Measurements from ENCODE around the gene UBXN4. TPM values are rescaled to one million over a fixed set of nuclear protein-coding genes. Genes with fewer than 3 reads are reported as not detected.

The UBXN4 gene
- total RNA-seq, 1 experiment from 2014 or later = 69.7 TPM

DNA sequence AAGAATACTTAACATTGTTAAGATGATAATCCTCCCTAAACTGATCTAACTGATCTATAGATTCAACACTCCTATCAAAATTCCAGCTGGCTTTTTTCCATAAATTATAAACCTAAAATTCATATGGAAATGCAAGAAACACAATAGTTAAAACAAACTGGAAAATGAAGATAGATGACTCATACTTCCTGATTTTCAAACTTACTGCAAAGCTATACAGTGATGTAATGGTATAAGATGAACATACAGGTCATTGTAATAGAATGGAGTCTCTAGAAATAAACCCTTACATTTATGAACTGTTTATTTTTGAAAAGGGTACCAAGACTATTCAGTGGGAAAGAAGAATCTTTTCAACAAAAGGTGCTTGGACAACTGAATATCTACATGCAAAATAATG is 32.3 kb downstream of the UBXN4 start:
- H3K27me3 ChIP-seq (ENCODE audit: insufficient read depth, low read length) = no peaks in the 10 kb centered on the region
- H3K27ac ChIP-seq (ENCODE audit: low read depth, low read length) = no peak overlapping the region

DNA sequence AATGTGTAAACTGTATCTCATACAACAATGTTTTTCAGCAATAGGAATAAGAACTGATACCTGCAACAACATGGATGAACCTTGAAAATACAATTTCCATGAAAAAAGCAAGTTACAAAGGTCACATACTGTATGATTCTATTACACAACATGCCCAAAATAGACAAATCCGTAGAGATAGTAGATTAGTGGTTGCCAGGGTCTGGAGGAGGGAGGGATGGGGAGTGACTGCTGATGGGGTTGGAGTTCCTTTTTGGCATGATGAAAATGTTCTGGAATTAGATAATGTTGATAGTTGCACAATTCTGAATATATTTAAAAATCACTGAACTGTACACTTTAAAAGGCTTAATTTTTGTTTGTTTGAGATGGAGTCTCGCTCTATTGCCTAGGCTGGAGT is 33.8 kb downstream of the UBXN4 start:
- no peaks in the 10 kb centered on the region for H3K9me2 ChIP-seq (ENCODE audit: insufficient read depth)
- no peaks in the 10 kb centered on the region for H3K27me3 ChIP-seq (ENCODE audit: insufficient read depth, low read length)
- ChIA-PET RAD21 (ENCODE audit: low non-redundant PET in 1 of 2, low total read pairs in 2 of 2, uncharacterized antibody in 2 of 2, unreplicated experiment in 2 of 2) (no interaction called here), POLR2A (no interaction called here), CTCF (no interaction called here)
- H4K20me1 ChIP-seq (ENCODE audit: insufficient read depth) = no peaks in the 10 kb centered on the region
- TF ChIP-seq TCF7L2 (IDR thresholded peaks at IDR 0.05; ENCODE audit: borderline replicate concordance, extremely low read depth, insufficient read depth, insufficient read length) = no peak
- TF ChIP-seq, protein P1, sequence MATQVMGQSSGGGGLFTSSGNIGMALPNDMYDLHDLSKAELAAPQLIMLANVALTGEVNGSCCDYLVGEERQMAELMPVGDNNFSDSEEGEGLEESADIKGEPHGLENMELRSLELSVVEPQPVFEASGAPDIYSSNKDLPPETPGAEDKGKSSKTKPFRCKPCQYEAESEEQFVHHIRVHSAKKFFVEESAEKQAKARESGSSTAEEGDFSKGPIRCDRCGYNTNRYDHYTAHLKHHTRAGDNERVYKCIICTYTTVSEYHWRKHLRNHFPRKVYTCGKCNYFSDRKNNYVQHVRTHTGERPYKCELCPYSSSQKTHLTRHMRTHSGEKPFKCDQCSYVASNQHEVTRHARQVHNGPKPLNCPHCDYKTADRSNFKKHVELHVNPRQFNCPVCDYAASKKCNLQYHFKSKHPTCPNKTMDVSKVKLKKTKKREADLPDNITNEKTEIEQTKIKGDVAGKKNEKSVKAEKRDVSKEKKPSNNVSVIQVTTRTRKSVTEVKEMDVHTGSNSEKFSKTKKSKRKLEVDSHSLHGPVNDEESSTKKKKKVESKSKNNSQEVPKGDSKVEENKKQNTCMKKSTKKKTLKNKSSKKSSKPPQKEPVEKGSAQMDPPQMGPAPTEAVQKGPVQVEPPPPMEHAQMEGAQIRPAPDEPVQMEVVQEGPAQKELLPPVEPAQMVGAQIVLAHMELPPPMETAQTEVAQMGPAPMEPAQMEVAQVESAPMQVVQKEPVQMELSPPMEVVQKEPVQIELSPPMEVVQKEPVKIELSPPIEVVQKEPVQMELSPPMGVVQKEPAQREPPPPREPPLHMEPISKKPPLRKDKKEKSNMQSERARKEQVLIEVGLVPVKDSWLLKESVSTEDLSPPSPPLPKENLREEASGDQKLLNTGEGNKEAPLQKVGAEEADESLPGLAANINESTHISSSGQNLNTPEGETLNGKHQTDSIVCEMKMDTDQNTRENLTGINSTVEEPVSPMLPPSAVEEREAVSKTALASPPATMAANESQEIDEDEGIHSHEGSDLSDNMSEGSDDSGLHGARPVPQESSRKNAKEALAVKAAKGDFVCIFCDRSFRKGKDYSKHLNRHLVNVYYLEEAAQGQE (IDR thresholded peaks at IDR 0.05; ENCODE audit: low read depth) = no peak
- TF ChIP-seq ELF1 (IDR thresholded peaks at IDR 0.05; ENCODE audit: borderline replicate concordance, low read depth) = no peak
- TF ChIP-seq EGR1 (IDR thresholded peaks at IDR 0.05; ENCODE audit: low read depth) = no peak
- TF ChIP-seq RAD21 (IDR thresholded peaks at IDR 0.05; ENCODE audit: low read depth) = no peak
- TF ChIP-seq, protein P2, sequence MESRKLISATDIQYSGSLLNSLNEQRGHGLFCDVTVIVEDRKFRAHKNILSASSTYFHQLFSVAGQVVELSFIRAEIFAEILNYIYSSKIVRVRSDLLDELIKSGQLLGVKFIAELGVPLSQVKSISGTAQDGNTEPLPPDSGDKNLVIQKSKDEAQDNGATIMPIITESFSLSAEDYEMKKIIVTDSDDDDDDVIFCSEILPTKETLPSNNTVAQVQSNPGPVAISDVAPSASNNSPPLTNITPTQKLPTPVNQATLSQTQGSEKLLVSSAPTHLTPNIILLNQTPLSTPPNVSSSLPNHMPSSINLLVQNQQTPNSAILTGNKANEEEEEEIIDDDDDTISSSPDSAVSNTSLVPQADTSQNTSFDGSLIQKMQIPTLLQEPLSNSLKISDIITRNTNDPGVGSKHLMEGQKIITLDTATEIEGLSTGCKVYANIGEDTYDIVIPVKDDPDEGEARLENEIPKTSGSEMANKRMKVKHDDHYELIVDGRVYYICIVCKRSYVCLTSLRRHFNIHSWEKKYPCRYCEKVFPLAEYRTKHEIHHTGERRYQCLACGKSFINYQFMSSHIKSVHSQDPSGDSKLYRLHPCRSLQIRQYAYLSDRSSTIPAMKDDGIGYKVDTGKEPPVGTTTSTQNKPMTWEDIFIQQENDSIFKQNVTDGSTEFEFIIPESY (IDR thresholded peaks at IDR 0.05; ENCODE audit: extremely low read depth, insufficient replicate concordance, low read length) = no peak
- no peak for TF ChIP-seq EZH2phosphoT487 (IDR thresholded peaks at IDR 0.05; ENCODE audit: borderline replicate concordance)
- no peak for TF ChIP-seq POLR2A (IDR thresholded peaks at IDR 0.05; ENCODE audit: borderline replicate concordance, extremely low read depth, insufficient read depth, insufficient read length)
- TF ChIP-seq, protein P3, sequence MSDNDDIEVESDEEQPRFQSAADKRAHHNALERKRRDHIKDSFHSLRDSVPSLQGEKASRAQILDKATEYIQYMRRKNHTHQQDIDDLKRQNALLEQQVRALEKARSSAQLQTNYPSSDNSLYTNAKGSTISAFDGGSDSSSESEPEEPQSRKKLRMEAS (IDR thresholded peaks at IDR 0.05) = no peak
- no peak for TF ChIP-seq CBX3 (IDR thresholded peaks at IDR 0.05; ENCODE audit: low read depth)
- TF ChIP-seq FOSL1 (IDR thresholded peaks at IDR 0.05; ENCODE audit: low read depth) = no peak
- H3K9me3 ChIP-seq (ENCODE audit: control insufficient read depth in 1 of 2, insufficient read depth in 1 of 2, low read depth in 1 of 2, low read length in 2 of 2) = no peaks in the 10 kb centered on the region
- BruUV-seq (replicated peaks) = no TSS peak
- no peak overlapping the region for H2AFZ ChIP-seq (ENCODE audit: low read depth, low read length, poor library complexity, severe bottlenecking)
- H3K36me3 ChIP-seq (ENCODE audit: control insufficient read depth in 1 of 2, insufficient read depth in 2 of 2, low read length in 2 of 2) = peaks cover 63 to 67% of the 10 kb centered on the region in 2 experiments
- H3K27ac ChIP-seq (ENCODE audit: low read depth, low read length) = no peak overlapping the region
- H3K4me1 ChIP-seq (ENCODE audit: control insufficient read depth in 1 of 2, insufficient read depth in 2 of 2, low read length in 2 of 2) = no peaks in the 10 kb centered on the region
- H3K9ac ChIP-seq (ENCODE audit: low read length) = no peak overlapping the region
- intact Hi-C loops (cut with micrococcal nuclease) = no loop called here
- H3K4me3 ChIP-seq (replicated peaks in 1 of 2; ENCODE audit: low read depth in 1 of 2, low read length in 2 of 2) = no peak overlapping the region
- H3K4me2 ChIP-seq (ENCODE audit: low read length) = no peak overlapping the region
- DNase-seq (ENCODE audit: low read depth, low spot score) (no peak), ATAC-seq (no peak)
- no peaks in the 10 kb centered on the region for H3K79me2 ChIP-seq (ENCODE audit: insufficient read depth, low read length)

More for the DNA sequence above, 32.3 kb downstream of the UBXN4 start:
- Histone ChIP-seq H2AFZ (ENCODE audit: low read depth, low read length, poor library complexity, severe bottlenecking) (no peak overlapping the region), H3K4me1 (ENCODE audit: control insufficient read depth in 1 of 2, insufficient read depth in 2 of 2, low read length in 2 of 2) (no peaks in the 10 kb centered on the region), H4K20me1 (ENCODE audit: insufficient read depth) (no peaks in the 10 kb centered on the region), H3K9me3 (ENCODE audit: control insufficient read depth in 1 of 2, insufficient read depth in 1 of 2, low read depth in 1 of 2, low read length in 2 of 2) (no peaks in the 10 kb centered on the region), H3K4me2 (ENCODE audit: low read length) (no peak overlapping the region), H3K9ac (ENCODE audit: low read length) (no peak overlapping the region), H3K79me2 (ENCODE audit: insufficient read depth, low read length) (no peaks in the 10 kb centered on the region; the same call in 1 of the 2 replicates), H3K36me3 (ENCODE audit: control insufficient read depth in 1 of 2, insufficient read depth in 2 of 2, low read length in 2 of 2) (peaks cover 56 to 68% of the 10 kb centered on the region in 2 experiments), H3K4me3 (replicated peaks in 1 of 2; ENCODE audit: low read depth in 1 of 2, low read length in 2 of 2) (no peak overlapping the region), H3K9me2 (ENCODE audit: insufficient read depth) (no peaks in the 10 kb centered on the region)
- TF ChIP-seq YY1 (IDR thresholded peaks at IDR 0.05; ENCODE audit: extremely low read depth, insufficient replicate concordance, low read depth, low read length) (no peak), CEBPB (IDR thresholded peaks at IDR 0.05; ENCODE audit: low read depth) (no peak), TCF7L2 (IDR thresholded peaks at IDR 0.05; ENCODE audit: borderline replicate concordance, extremely low read depth, insufficient read depth, insufficient read length) (no peak)
- ChIA-PET POLR2A (no interaction called here), RAD21 (ENCODE audit: low non-redundant PET in 1 of 2, low total read pairs in 2 of 2, uncharacterized antibody in 2 of 2, unreplicated experiment in 2 of 2) (no interaction called here), CTCF (no interaction called here)
- intact Hi-C loops (cut with micrococcal nuclease) = no loop called here
- no TSS peak for BruUV-seq (replicated peaks)
- ATAC-seq = no peak
- DNase-seq (ENCODE audit: low read depth, low spot score) = no peak
